H9 (cell line): ENCODE measurements around the gene TMEM158. TPM values are rescaled to one million over a fixed set of nuclear protein-coding genes. Genes with fewer than 3 reads are reported as not detected.

ENCODE experiments used
- DNase-seq: peaks from one replicate; pipeline ENCODE4 v3.0.0-alpha.2; 2017
- H2AFZ ChIP-seq: one replicate; pipeline ENCODE4 v1.6.1; 2013; ENCODE audit warnings: mild to moderate bottlenecking, low read length, control low read depth, moderate library complexity
- H2AK5ac ChIP-seq: 2 replicates; pipeline ENCODE4 v1.6.1; 2013; ENCODE audit warnings: low read length, control low read depth, mixed read lengths; ENCODE audit not compliant: insufficient read length
- H2BK120ac ChIP-seq: one replicate; pipeline ENCODE4 v1.6.1; 2013; ENCODE audit warnings: low read depth, mild to moderate bottlenecking, low read length, control low read depth, inconsistent platforms; ENCODE audit not compliant: poor library complexity, severe bottlenecking
- H2BK12ac ChIP-seq: 2 replicates; pipeline ENCODE4 v1.6.1; 2013; ENCODE audit warnings: low read length, control low read depth, mixed read lengths, low read depth; ENCODE audit not compliant: insufficient read length
- H2BK15ac ChIP-seq: 2 replicates; pipeline ENCODE4 v1.6.1; 2013; ENCODE audit warnings: low read depth, low read length, control low read depth
- H2BK20ac ChIP-seq: one replicate; pipeline ENCODE4 v1.6.1; 2013; ENCODE audit warnings: low read depth, mild to moderate bottlenecking, low read length, control low read depth, inconsistent platforms; ENCODE audit not compliant: poor library complexity, severe bottlenecking
- H2BK5ac ChIP-seq: 2 replicates; pipeline ENCODE4 v1.6.1; 2013; ENCODE audit warnings: low read length, control low read depth, mixed read lengths; ENCODE audit not compliant: insufficient read length
- H3K14ac ChIP-seq: 2 replicates; pipeline ENCODE4 v1.6.1; 2013; ENCODE audit warnings: low read length, control low read depth; ENCODE audit not compliant: insufficient read depth
- H3K18ac ChIP-seq: 2 replicates; pipeline ENCODE4 v1.6.1; 2013; ENCODE audit warnings: low read depth, mild to moderate bottlenecking, mixed read lengths, low read length, control low read depth; ENCODE audit not compliant: insufficient read length
- H3K23ac ChIP-seq: 2 replicates; pipeline ENCODE4 v1.6.1; 2013; ENCODE audit warnings: low read length, control low read depth, mixed read lengths, low read depth; ENCODE audit not compliant: insufficient read length
- H3K23me2 ChIP-seq: 2 replicates; pipeline ENCODE4 v1.6.1; 2013; ENCODE audit warnings: low read depth, mild to moderate bottlenecking, mixed read lengths, low read length, control low read depth; ENCODE audit not compliant: insufficient read length, poor library complexity, severe bottlenecking
- H3K27ac ChIP-seq: 2 replicates; pipeline ENCODE4 v1.5.1; 2013; ENCODE audit warnings: low read length, control low read depth, mixed read lengths, low read depth; ENCODE audit not compliant: insufficient read length
- H3K27me3 ChIP-seq: 2 replicates; pipeline ENCODE4 v1.6.1; 2013; ENCODE audit warnings: low read length, control low read depth, inconsistent platforms; ENCODE audit not compliant: insufficient read depth
- H3K4ac ChIP-seq: 2 replicates; pipeline ENCODE4 v1.6.1; 2013; ENCODE audit warnings: low read depth, mild to moderate bottlenecking, control low read depth, inconsistent platforms, low read length, moderate library complexity
- H3K4me1 ChIP-seq: 2 replicates; pipeline ENCODE4 v1.6.1; 2013; ENCODE audit warnings: low read length, control low read depth, inconsistent platforms; ENCODE audit not compliant: insufficient read depth
- H3K4me2 ChIP-seq: 2 replicates; pipeline ENCODE4 v1.6.1; 2013; ENCODE audit warnings: low read length, control low read depth, mixed read lengths; ENCODE audit not compliant: insufficient read length, insufficient read depth
- H3K56ac ChIP-seq: 2 replicates; pipeline ENCODE4 v1.6.1; 2013; ENCODE audit warnings: low read depth, mild to moderate bottlenecking, mixed read lengths, low read length, control low read depth; ENCODE audit not compliant: insufficient read length
- H3K79me1 ChIP-seq: 2 replicates; pipeline ENCODE4 v1.6.1; 2013; ENCODE audit warnings: low read depth, mild to moderate bottlenecking, moderate library complexity, low read length, control low read depth, inconsistent platforms; ENCODE audit not compliant: insufficient read depth, poor library complexity, severe bottlenecking
- H3K79me2 ChIP-seq: 2 replicates; pipeline ENCODE4 v1.6.1; 2013; ENCODE audit warnings: low read length, control low read depth, inconsistent platforms; ENCODE audit not compliant: insufficient read depth
- H3K9ac ChIP-seq: 2 replicates; pipeline ENCODE4 v1.6.1; 2013; ENCODE audit warnings: low read length, control low read depth, mixed read lengths; ENCODE audit not compliant: insufficient read length; ENCODE audit errors: extremely low read depth
- H3K9me3 ChIP-seq: one replicate; pipeline ENCODE4 v1.6.1; 2013; ENCODE audit warnings: low read depth, low read length, inconsistent platforms; ENCODE audit not compliant: control insufficient read depth
- H3T11ph ChIP-seq: one replicate; pipeline ENCODE4 v1.6.1; 2013; ENCODE audit warnings: mild to moderate bottlenecking, low read length, control low read depth, inconsistent platforms
- H4K20me1 ChIP-seq: one replicate; pipeline ENCODE4 v1.6.1; 2013; ENCODE audit not compliant: control insufficient read depth, insufficient read length, insufficient read depth
- H4K5ac ChIP-seq: 2 replicates; pipeline ENCODE4 v1.6.1; 2013; ENCODE audit warnings: low read depth, mild to moderate bottlenecking, mixed read lengths, low read length, control low read depth; ENCODE audit not compliant: insufficient read length
- H4K8ac ChIP-seq: replicated peaks from 2 replicates; pipeline ENCODE4 v1.6.1; 2013; ENCODE audit warnings: low read length, control low read depth, mixed read lengths, low read depth; ENCODE audit not compliant: insufficient read length
- H4K91ac ChIP-seq: 2 replicates; pipeline ENCODE4 v1.6.1; 2013; ENCODE audit warnings: low read depth, mild to moderate bottlenecking, moderate library complexity, mixed read lengths, low read length, control low read depth; ENCODE audit not compliant: insufficient read length
- H3K27ac Mint-ChIP-seq, 3 experiments: 2 replicates in 2 of 3; 3 replicates in 1 of 3; pipeline ENCODE4 v1.8.0; 2020 to 2021; ENCODE audit warnings: mixed read lengths in 3 of 3, mild to moderate bottlenecking in 1 of 3, moderate library complexity in 1 of 3
- H3K27me3 Mint-ChIP-seq: 2 replicates; pipeline ENCODE4 v1.8.0; 2021; ENCODE audit warnings: low read depth, mild to moderate bottlenecking, moderate library complexity, mixed read lengths
- H3K36me3 Mint-ChIP-seq, 3 experiments: 2 replicates in 2 of 3; 3 replicates in 1 of 3; pipeline ENCODE4 v1.8.0; 2020 to 2021; ENCODE audit warnings: low read depth in 3 of 3, mixed read lengths in 3 of 3; ENCODE audit not compliant: insufficient read depth in 1 of 3
- H3K4me1 Mint-ChIP-seq, 2 experiments: 2 replicates each; pipeline ENCODE4 v1.8.0; 2020; ENCODE audit warnings: mixed read lengths in 2 of 2
- H3K4me3 Mint-ChIP-seq, 2 experiments: 2 replicates in 1 of 2; 3 replicates in 1 of 2; pipeline ENCODE4 v1.8.0; 2020 to 2021; ENCODE audit warnings: mild to moderate bottlenecking in 2 of 2, mixed read lengths in 2 of 2, moderate library complexity in 1 of 2
- H3K9me3 Mint-ChIP-seq, 2 experiments: 2 replicates in 1 of 2; 3 replicates in 1 of 2; pipeline ENCODE4 v1.8.0; 2020; ENCODE audit warnings: mild to moderate bottlenecking in 2 of 2, mixed read lengths in 2 of 2, moderate library complexity in 1 of 2
- WGBS: extraction: QIAGEN DNeasy Blood & Tissue Kit; methylation state at CpG from one replicate; pipeline ENCODE4 v1.1.7; 2013; ENCODE audit warnings: missing lambda C conversion rate, low lambda C conversion rate, mixed read lengths; ENCODE audit not compliant: insufficient read length; ENCODE audit errors: extremely low coverage; 5-methylcytosine and 5-hydroxymethylcytosine counted together
- total RNA-seq: library from RNA; stranded (reverse); gene quantifications from 2 replicates; pipeline ENCODE4 v1.2.1, GENCODE V29; 2021
- TF ChIP-seq, protein P1 (sequence below): fragments of 200-600 bp; sonication (generic); conservative IDR thresholded peaks from 3 replicates; pipeline ENCODE4 v1.8.0; 2021; ENCODE audit warnings: antibody characterized with exemption, mild to moderate bottlenecking

The TMEM158 gene
- total RNA-seq, 1 experiment from 2014 or later: 29.1 TPM

DNA sequence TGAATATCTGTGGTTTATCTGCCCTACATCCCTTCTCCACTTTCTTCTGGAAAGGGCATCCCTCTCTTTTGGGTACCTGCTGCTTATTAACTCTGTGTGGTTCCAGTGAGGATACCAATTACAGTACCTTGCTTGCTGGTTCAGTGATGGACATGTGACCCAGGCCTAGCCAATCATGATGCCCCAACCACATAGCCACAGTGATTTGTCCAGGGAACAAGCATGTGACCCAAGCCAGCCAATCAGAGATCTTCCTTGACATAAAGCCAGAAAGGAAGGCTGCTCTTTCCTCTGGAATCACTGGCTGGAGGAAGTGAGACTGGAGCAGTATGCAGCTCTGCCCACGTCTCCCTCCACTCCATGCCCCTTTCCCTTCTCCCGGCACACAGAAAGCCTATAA, 10.9 kb upstream of the TMEM158 start:
- Histone ChIP-seq H3K9me3 (no peaks in the 10 kb centered on the region), H2AK5ac (no peak overlapping the region), H4K20me1 (no peaks in the 10 kb centered on the region), H4K91ac (no peak overlapping the region), H2BK120ac (no peak overlapping the region), H3K4me1 (peaks cover 8% of the 10 kb centered on the region), H3K79me2 (no peaks in the 10 kb centered on the region), H2AFZ (no peak overlapping the region), H2BK20ac (no peak overlapping the region), H3K23ac (no peak overlapping the region), H4K5ac (no peak overlapping the region), H3K27me3 (no peaks in the 10 kb centered on the region), H3T11ph (no peak overlapping the region), H3K27ac (no peak overlapping the region), H3K4ac (no peak overlapping the region), H3K14ac (no peak overlapping the region), H3K23me2 (no peaks in the 10 kb centered on the region), H4K8ac (no peak overlapping the region), H3K4me2 (no peak overlapping the region), H3K9ac (no peak overlapping the region), H3K18ac (no peak overlapping the region), H2BK5ac (no peak overlapping the region), H2BK15ac (no peak overlapping the region), H2BK12ac (no peak overlapping the region), H3K79me1 (no peaks in the 10 kb centered on the region), H3K56ac (no peak overlapping the region)
- H3K27ac Mint-ChIP-seq: no peak overlapping the region
- TF ChIP-seq, protein P1, sequence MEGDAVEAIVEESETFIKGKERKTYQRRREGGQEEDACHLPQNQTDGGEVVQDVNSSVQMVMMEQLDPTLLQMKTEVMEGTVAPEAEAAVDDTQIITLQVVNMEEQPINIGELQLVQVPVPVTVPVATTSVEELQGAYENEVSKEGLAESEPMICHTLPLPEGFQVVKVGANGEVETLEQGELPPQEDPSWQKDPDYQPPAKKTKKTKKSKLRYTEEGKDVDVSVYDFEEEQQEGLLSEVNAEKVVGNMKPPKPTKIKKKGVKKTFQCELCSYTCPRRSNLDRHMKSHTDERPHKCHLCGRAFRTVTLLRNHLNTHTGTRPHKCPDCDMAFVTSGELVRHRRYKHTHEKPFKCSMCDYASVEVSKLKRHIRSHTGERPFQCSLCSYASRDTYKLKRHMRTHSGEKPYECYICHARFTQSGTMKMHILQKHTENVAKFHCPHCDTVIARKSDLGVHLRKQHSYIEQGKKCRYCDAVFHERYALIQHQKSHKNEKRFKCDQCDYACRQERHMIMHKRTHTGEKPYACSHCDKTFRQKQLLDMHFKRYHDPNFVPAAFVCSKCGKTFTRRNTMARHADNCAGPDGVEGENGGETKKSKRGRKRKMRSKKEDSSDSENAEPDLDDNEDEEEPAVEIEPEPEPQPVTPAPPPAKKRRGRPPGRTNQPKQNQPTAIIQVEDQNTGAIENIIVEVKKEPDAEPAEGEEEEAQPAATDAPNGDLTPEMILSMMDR: no peak
- H3K9me3 Mint-ChIP-seq: peaks cover 3 to 10% of the 10 kb centered on the region in 2 experiments; a peak in 2 of 5 replicates
- no peak overlapping the region for H3K4me3 Mint-ChIP-seq
- peaks cover 16 to 18% of the 10 kb centered on the region in 2 experiments for H3K4me1 Mint-ChIP-seq
- no peak for DNase-seq
- no peaks in the 10 kb centered on the region; a peak in 2 of 7 replicates for H3K36me3 Mint-ChIP-seq
- WGBS: no CpG with 5 or more reads among the region's 2 CpGs
- H3K27me3 Mint-ChIP-seq: no peaks in the 10 kb centered on the region; the same call in none of the 2 replicates
